ENCODE data around the gene PIGZ.

GRCh38 chr3:197001106-197001971, 32.7 kb upstream of the PIGZ start:
- no peak for TF ChIP-seq YY1 (IDR thresholded peaks at IDR 0.05; ENCODE audit: extremely low read depth, insufficient replicate concordance, low read depth, low read length)
- no peak for TF ChIP-seq CTCF (IDR thresholded peaks at IDR 0.05 in 2 of 3, conservative IDR thresholded peaks at IDR 0.05 in 1 of 3; ENCODE audit: borderline replicate concordance in 1 of 3, insufficient read depth in 1 of 3, low read depth in 2 of 3, low read length in 2 of 3)
- no peak for TF ChIP-seq EZH2phosphoT487 (IDR thresholded peaks at IDR 0.05; ENCODE audit: borderline replicate concordance)
- no peak for TF ChIP-seq SIN3A (IDR thresholded peaks at IDR 0.05; ENCODE audit: low read depth)
- no peak for TF ChIP-seq POLR2A (IDR thresholded peaks at IDR 0.05; ENCODE audit: borderline replicate concordance, extremely low read depth, insufficient read depth, insufficient read length)
- no peak for TF ChIP-seq REST (IDR thresholded peaks at IDR 0.05; ENCODE audit: low read depth)
- no peak for TF ChIP-seq POLR2AphosphoS5 (IDR thresholded peaks at IDR 0.05; ENCODE audit: low read depth, low read length)
- TF ChIP-seq ZNF274 (IDR thresholded peaks at IDR 0.05; ENCODE audit: low read depth, low read length) = no peak
- no peak for TF ChIP-seq CEBPB (IDR thresholded peaks at IDR 0.05; ENCODE audit: low read depth)

All from HCT116 (cell line).